Adrenal gland (tissue), 12 donors: Measurements from ENCODE around the gene JAKMIP2. TPM values are rescaled to one million over a fixed set of nuclear protein-coding genes. Genes with fewer than 3 reads are reported as not detected.

ENCODE experiments used
- DNase-seq, 7 donors: peaks; one replicate each; pipeline ENCODE4 v3.0.0-alpha.2; 2019 to 2020
- H3K27ac ChIP-seq, 5 donors: fragments of 200-600 bp; sonication (generic) in 4 of 5; 1 replicate in 3 of 5; 2 replicates in 2 of 5; pipeline versions ENCODE4 v1.5.1 to v1.8.0; 2016 to 2020; ENCODE audit warnings: mild to moderate bottlenecking in 1 of 5
- H3K27me3 ChIP-seq: fragments of 200-600 bp; 2 replicates; pipeline ENCODE4 v1.8.0; 2021
- H3K36me3 ChIP-seq, 2 donors: fragments of 200-600 bp; replicated peaks in 1 of 2; 1 replicate in 1 of 2; 2 replicates in 1 of 2; pipeline versions ENCODE4 v1.5.1 to v1.8.0; 2018 to 2022
- H3K4me1 ChIP-seq, 2 donors: fragments of 200-600 bp; replicated peaks in 1 of 2; 1 replicate in 1 of 2; 2 replicates in 1 of 2; pipeline versions ENCODE4 v1.5.1 to v1.8.0; 2018 to 2021
- H3K4me3 ChIP-seq, 4 donors: fragments of 200-600 bp; sonication (generic) in 3 of 4; one replicate each; pipeline ENCODE4 v1.5.1; 2016 to 2018
- H3K9me3 ChIP-seq, 3 donors: fragments of 200-600 bp; sonication (generic) in 1 of 3; replicated peaks in 1 of 3; 1 replicate in 2 of 3; 2 replicates in 1 of 3; pipeline versions ENCODE4 v1.5.1 to v1.8.0; 2016 to 2021
- POLR2A ChIP-seq, 2 donors: fragments of 450-650 bp; IDR thresholded peaks; one replicate each; pipeline ENCODE4 v1.6.1; 2017; ENCODE audit warnings: antibody characterized with exemption in 2 of 2, mild to moderate bottlenecking in 2 of 2, moderate library complexity in 1 of 2
- WGBS, 4 donors: extraction: QIAGEN DNeasy Blood & Tissue Kit in 2 of 4; methylation state at CpG; one replicate each; pipeline versions ENCODE4 v1.1.5 to v1.1.7; 2013 to 2017; 5-methylcytosine and 5-hydroxymethylcytosine counted together
- intact Hi-C, 2 donors: fragments of 100-400 bp; cut with DNase I; formaldehyde crosslinking; loops; one replicate each; pipeline versions ENCODE4 v1.14.1 to v1.15.0; 2022 to 2023
- polyA plus RNA-seq, 3 donors: library from polyadenylated mRNA; stranded (reverse); fragments of 200-250 nt in 2 of 3; fragments of 350-450 nt in 1 of 3; fragmentation: Illumina TruSeq in 1 of 3; extraction: RNeasy Lipid Tissue Mini Kit (QIAGEN cat#74804) in 1 of 3; gene quantifications; one replicate each; pipeline ENCODE4 v1.2.3, GENCODE V29; 2013 to 2014
- total RNA-seq, 9 donors: library from RNA; depleted of rRNA in 4 of 9; stranded (reverse); fragments of >200 nt in 4 of 9; fragments of 120-200 nt in 1 of 9; fragmentation: NEBNext Ultra II Directional in 1 of 9; extraction: Animal tissue kit (Norgen Biotek cat#: 25700) in 1 of 9; gene quantifications; one replicate each; pipeline versions ENCODE4 v1.1.0 to v1.2.4, GENCODE V29; 2013 to 2023
- TF ChIP-seq, protein P1 (sequence below), 6 experiments: fragments of 450-650 bp in 4 of 6; fragments of 200-600 bp in 2 of 6; sonication (generic) in 1 of 6; IDR thresholded peaks; 1 replicate in 5 of 6; 2 replicates in 1 of 6; pipeline versions ENCODE4 v1.5.1 to v1.8.0; 2016 to 2021; ENCODE audit warnings: antibody characterized with exemption in 6 of 6, mild to moderate bottlenecking in 2 of 6, moderate library complexity in 1 of 6
- donor health status: healthy with polysubstance abuse.
- donor health status: Bipolar disorder and iron deficiency.
- donor health status: DM: yes; HTN: yes; CAD: no.
- donor health status: DM: no; HTN: no; CAD: no.
- donor health status: DM: no; HTN: no; CAD: no.
- donor health status: DM: yes; HTN: yes; CAD: no.

Gene JAKMIP2
- total and polyA plus RNA-seq, 12 donors: 0.71 to 56.8 (median 4.0) TPM

- Histone ChIP-seq H3K9me3 (no peaks in the 10 kb centered on the region), H3K36me3 (no peaks in the 10 kb centered on the region), H3K4me3 (no peak overlapping the region), H3K4me1 (no peaks in the 10 kb centered on the region), H3K27me3 (no peaks in the 10 kb centered on the region), H3K27ac (no peak overlapping the region)
- DNase-seq: no peak
- intact Hi-C loops: no loop called here
- 65 to 78% (median 71%) methylated on average over 5 of the region's 5 CpGs for WGBS, 4 donors
- no peak for TF ChIP-seq POLR2A (IDR thresholded peaks at IDR 0.05)
- TF ChIP-seq, protein P1, sequence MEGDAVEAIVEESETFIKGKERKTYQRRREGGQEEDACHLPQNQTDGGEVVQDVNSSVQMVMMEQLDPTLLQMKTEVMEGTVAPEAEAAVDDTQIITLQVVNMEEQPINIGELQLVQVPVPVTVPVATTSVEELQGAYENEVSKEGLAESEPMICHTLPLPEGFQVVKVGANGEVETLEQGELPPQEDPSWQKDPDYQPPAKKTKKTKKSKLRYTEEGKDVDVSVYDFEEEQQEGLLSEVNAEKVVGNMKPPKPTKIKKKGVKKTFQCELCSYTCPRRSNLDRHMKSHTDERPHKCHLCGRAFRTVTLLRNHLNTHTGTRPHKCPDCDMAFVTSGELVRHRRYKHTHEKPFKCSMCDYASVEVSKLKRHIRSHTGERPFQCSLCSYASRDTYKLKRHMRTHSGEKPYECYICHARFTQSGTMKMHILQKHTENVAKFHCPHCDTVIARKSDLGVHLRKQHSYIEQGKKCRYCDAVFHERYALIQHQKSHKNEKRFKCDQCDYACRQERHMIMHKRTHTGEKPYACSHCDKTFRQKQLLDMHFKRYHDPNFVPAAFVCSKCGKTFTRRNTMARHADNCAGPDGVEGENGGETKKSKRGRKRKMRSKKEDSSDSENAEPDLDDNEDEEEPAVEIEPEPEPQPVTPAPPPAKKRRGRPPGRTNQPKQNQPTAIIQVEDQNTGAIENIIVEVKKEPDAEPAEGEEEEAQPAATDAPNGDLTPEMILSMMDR (IDR thresholded peaks at IDR 0.05): no peak
Observed at GRCh38 chr5:147713550-147714295, 68.8 kb downstream of the JAKMIP2 start.

DNA sequence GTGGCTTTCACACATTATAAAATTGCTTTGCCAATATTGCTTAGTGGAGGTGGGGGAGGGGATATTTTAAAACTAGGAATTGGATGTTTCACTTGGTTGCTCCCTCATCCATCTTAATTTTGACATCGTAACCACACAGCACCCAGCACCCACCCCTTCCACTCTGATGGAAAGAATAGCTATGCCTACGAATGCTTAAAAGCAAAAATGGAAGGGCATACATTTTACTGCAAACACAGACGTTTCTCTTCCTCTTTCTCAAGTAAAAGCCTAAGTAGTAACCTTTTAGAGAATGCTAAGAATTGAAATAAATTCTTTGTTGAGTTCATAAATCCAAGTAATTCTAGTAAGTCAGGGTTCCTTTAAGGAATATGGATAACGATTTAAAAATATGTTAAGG, 69.9 kb downstream of the JAKMIP2 start:
- no peak for TF ChIP-seq POLR2A (IDR thresholded peaks at IDR 0.05)
- TF ChIP-seq, protein P1 (IDR thresholded peaks at IDR 0.05): no peak
- Histone ChIP-seq H3K27ac (no peak overlapping the region), H3K4me3 (no peak overlapping the region), H3K4me1 (no peaks in the 10 kb centered on the region), H3K9me3 (no peaks in the 10 kb centered on the region), H3K36me3 (no peaks in the 10 kb centered on the region), H3K27me3 (no peaks in the 10 kb centered on the region)
- no peak for DNase-seq
- intact Hi-C loops: no loop called here
- WGBS, 4 donors: 58 to 64% (median 59%) methylated on average over 4 of the region's 4 CpGs

DNA sequence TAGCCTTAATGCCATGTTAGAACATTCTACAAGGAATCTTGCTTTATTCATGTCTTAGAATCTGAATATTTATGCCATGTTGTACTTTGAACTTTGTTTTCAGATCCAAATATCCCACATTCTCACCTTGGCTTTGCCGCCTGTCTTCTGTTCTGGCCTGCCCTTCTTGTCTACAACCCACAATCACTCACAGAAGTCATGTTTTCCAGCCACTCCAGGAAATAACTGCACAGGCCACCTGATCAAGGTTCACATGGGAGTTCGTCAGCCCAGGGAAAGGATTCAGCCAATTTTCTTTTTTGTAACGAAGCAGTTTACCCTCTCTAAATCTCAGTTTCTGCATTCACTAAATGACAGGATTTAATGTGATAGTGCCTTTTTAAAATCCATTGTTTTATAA, 70.5 kb downstream of the JAKMIP2 start:
- DNase-seq: no peak
- TF ChIP-seq, protein P1 (IDR thresholded peaks at IDR 0.05): no peak
- no peak for TF ChIP-seq POLR2A (IDR thresholded peaks at IDR 0.05)
- no peak overlapping the region for H3K27ac ChIP-seq
- no peak overlapping the region for H3K4me3 ChIP-seq
- no peaks in the 10 kb centered on the region for H3K9me3 ChIP-seq
- H3K4me1 ChIP-seq: no peaks in the 10 kb centered on the region
- 82 to 87% (median 85%) methylated on average over 3 of the region's 3 CpGs for WGBS, 4 donors
- H3K27me3 ChIP-seq: no peaks in the 10 kb centered on the region
- intact Hi-C loops: no loop called here
- H3K36me3 ChIP-seq: no peaks in the 10 kb centered on the region

DNA sequence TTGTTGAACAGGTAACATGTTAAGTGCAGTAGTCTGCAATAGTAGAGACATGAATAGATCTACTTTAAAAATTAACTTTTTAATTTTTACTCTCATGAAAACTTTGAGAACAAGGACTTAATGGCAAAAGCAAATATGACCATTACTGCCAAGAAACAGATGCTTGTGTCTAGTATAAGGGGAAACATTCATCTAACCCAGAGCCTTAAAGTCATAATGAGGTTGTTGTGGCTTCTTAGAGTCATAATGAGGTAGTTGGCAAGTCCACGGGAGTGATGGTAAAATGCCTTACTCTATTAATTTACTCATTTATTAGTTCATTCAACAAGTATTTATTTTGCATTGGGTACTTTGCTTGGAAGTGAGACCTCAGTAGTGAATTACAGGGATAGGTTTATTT, 71.5 kb downstream of the JAKMIP2 start:
- Histone ChIP-seq H3K27ac (no peak overlapping the region), H3K36me3 (no peaks in the 10 kb centered on the region), H3K9me3 (no peaks in the 10 kb centered on the region), H3K27me3 (no peaks in the 10 kb centered on the region), H3K4me1 (no peaks in the 10 kb centered on the region), H3K4me3 (no peak overlapping the region)
- DNase-seq: no peak
- 77 to 88% (median 81%) methylated on average over 1 of the region's 1 CpG for WGBS, 4 donors
- intact Hi-C loops: no loop called here
- TF ChIP-seq POLR2A (IDR thresholded peaks at IDR 0.05): no peak
- TF ChIP-seq, protein P1 (IDR thresholded peaks at IDR 0.05): no peak
